PC-9 (cell line): ENCODE measurements around the gene DLG4.

Source experiments
- EZH2 ChIP-seq: fragments of 200-600 bp; sonication (generic); IDR thresholded peaks from 2 replicates; pipeline ENCODE4 v1.8.0; 2017; ENCODE audit warnings: antibody characterized with exemption, low read depth
- TF ChIP-seq, protein P1 (sequence below): fragments of 200-600 bp; sonication (generic); conservative IDR thresholded peaks from 2 replicates; pipeline ENCODE4 v1.6.1; 2017; ENCODE audit warnings: mixed run types, antibody characterized with exemption, mild to moderate bottlenecking, moderate library complexity

DNA sequence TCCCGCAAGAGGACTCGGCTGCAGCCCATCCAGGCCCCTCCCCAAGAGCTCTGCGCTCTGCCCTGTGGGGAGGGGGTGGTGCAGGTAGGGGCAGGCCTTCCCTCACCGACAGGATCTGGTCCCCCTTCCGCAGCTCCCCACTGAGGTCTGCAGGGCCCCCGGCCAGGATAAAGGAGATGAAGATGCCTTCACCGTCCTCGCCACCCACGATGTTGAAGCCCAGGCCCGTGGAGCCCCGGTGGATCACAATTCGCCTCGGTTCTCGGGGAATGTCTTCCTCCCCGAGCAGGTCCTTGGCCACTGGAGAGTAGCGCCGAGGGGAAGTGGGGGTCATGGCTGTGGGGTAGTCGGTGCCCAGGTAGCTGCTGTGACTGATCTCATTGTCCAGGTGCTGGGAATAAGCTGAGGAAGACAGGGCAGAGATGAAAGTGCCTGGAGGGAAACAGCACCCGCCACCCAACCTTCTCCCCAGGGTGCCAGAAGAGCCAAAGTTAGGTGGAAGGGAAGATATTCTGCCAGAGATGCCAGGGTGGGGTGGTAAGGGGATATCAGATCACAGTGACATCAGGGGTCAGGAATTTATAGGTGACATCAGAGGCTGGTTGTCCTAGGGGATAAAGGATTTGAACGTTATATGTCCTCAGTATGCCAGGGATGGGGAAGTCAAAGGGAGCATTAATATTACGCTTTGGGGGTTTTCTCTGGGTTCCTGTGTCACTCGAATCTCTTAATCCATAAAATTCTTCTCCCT lies 22.8 kb downstream of the DLG4 start:
- TF ChIP-seq, protein P1, sequence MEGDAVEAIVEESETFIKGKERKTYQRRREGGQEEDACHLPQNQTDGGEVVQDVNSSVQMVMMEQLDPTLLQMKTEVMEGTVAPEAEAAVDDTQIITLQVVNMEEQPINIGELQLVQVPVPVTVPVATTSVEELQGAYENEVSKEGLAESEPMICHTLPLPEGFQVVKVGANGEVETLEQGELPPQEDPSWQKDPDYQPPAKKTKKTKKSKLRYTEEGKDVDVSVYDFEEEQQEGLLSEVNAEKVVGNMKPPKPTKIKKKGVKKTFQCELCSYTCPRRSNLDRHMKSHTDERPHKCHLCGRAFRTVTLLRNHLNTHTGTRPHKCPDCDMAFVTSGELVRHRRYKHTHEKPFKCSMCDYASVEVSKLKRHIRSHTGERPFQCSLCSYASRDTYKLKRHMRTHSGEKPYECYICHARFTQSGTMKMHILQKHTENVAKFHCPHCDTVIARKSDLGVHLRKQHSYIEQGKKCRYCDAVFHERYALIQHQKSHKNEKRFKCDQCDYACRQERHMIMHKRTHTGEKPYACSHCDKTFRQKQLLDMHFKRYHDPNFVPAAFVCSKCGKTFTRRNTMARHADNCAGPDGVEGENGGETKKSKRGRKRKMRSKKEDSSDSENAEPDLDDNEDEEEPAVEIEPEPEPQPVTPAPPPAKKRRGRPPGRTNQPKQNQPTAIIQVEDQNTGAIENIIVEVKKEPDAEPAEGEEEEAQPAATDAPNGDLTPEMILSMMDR, result no peak
- TF ChIP-seq EZH2, result no peak
